HepG2 (cell line): ENCODE results near the gene SLC35F3. TPM values are rescaled to one million over a fixed set of nuclear protein-coding genes. Genes with fewer than 3 reads are reported as not detected.

Experiments
- ATAC-seq: fragments of 200-7000 bp; cut with Tn5 transposase; 3 replicates; pipeline ENCODE4 v1.9.1; 2020; ENCODE audit warnings: mild to moderate bottlenecking, moderate library complexity
- BruUV-seq: library from RNA; stranded (reverse); fragments of 400-500 nt; replicated peaks from 2 replicates; lab custom pipeline; 2021; lab: Mats Ljungman, UMichigan
- CTCF ChIA-PET: fragments of 300-600 bp; formaldehyde crosslinking; extraction: SDS; loops from one replicate; lab custom pipeline; 2021; ENCODE audit warnings: low total read pairs, inconsistent platforms, low intra/inter-chr PET ratio; lab: Yijun Ruan, JAX
- POLR2A ChIA-PET: fragments of 350-600 bp; sonication (Branson Sonifier 250); formaldehyde crosslinking; loops from one replicate; lab custom pipeline; 2020; ENCODE audit warnings: antibody characterized with exemption, inconsistent platforms; lab: Yijun Ruan, JAX
- DNase-seq: peaks from one replicate; pipeline ENCODE4 v3.0.0-alpha.2; 2015; ENCODE audit warnings: low spot score
- FAIRE-seq: peaks from 3 replicates; lab custom pipeline; 2011; peaks lifted over from hg19 to GRCh38; lab: Jason Lieb, UNC
- H2AFZ ChIP-seq: one replicate; pipeline ENCODE4 v1.6.1; 2011; ENCODE audit warnings: low read length, inconsistent platforms
- H3K27ac ChIP-seq: fragments of 300-600 bp; 3 replicates; pipeline ENCODE4 v1.8.0; 2011; ENCODE audit warnings: mixed run types, mild to moderate bottlenecking, mixed read lengths, low read length, inconsistent platforms; ENCODE audit not compliant: insufficient read depth; ENCODE audit errors: extremely low read length
- H3K27me3 ChIP-seq, 2 experiments: fragments of 200-600 bp in 1 of 2; 2 replicates in 1 of 2; 3 replicates in 1 of 2; pipeline versions ENCODE4 v1.6.0 to v1.8.0; 2011; ENCODE audit warnings: low read length in 2 of 2, mild to moderate bottlenecking in 2 of 2, moderate library complexity in 2 of 2, inconsistent platforms in 1 of 2; ENCODE audit not compliant: insufficient read depth in 2 of 2, control insufficient read depth in 1 of 2
- H3K36me3 ChIP-seq, 2 experiments: fragments of 200-600 bp in 1 of 2; replicated peaks in 1 of 2; 2 replicates in 1 of 2; 3 replicates in 1 of 2; pipeline versions ENCODE4 v1.5.1 to v1.8.0; 2011; ENCODE audit warnings: low read length in 2 of 2, inconsistent platforms in 1 of 2; ENCODE audit not compliant: insufficient read depth in 2 of 2, control insufficient read depth in 1 of 2
- H3K4me1 ChIP-seq: 2 replicates; pipeline ENCODE4 v1.5.1; 2012; ENCODE audit warnings: low read length, inconsistent platforms; ENCODE audit not compliant: insufficient read depth
- H3K4me2 ChIP-seq: 2 replicates; pipeline ENCODE4 v1.6.0; 2011; ENCODE audit warnings: low read depth, low read length, inconsistent platforms
- H3K4me3 ChIP-seq, 3 experiments: fragments of 200-600 bp in 1 of 3; sonication (generic), shearing (Covaris generic) in 1 of 3; replicated peaks in 1 of 3; 2 replicates each; pipeline ENCODE4 v1.5.1; 2011 to 2016; ENCODE audit warnings: low read length in 3 of 3, inconsistent platforms in 2 of 3, low read depth in 2 of 3, mild to moderate bottlenecking in 2 of 3, control low read depth in 1 of 3, mixed read lengths in 1 of 3; ENCODE audit not compliant: insufficient read depth in 1 of 3
- H3K79me2 ChIP-seq: one replicate; pipeline ENCODE4 v1.6.1; 2011; ENCODE audit warnings: low read length, inconsistent platforms; ENCODE audit not compliant: insufficient read depth
- H3K9ac ChIP-seq: 2 replicates; pipeline ENCODE4 v1.6.0; 2011; ENCODE audit warnings: mild to moderate bottlenecking, low read depth, low read length, inconsistent platforms; ENCODE audit not compliant: insufficient read depth
- H3K9me3 ChIP-seq: 2 replicates; pipeline ENCODE4 v1.5.1; 2012; ENCODE audit warnings: mild to moderate bottlenecking, low read length
- H4K20me1 ChIP-seq: 2 replicates; pipeline ENCODE4 v1.6.0; 2011; ENCODE audit warnings: inconsistent platforms, mild to moderate bottlenecking, low read length, moderate library complexity; ENCODE audit not compliant: insufficient read depth
- CBX2 ChIP-seq, 2 experiments: fragments of 200-600 bp in 1 of 2; sonication (generic); formaldehyde crosslinking in 1 of 2; IDR thresholded peaks; 2 replicates each; pipeline versions ENCODE4 v1.7.0 to v1.8.1; 2018 to 2022; ENCODE audit warnings: low read depth in 2 of 2, low read length in 1 of 2, mild to moderate bottlenecking in 1 of 2, missing genetic modification reagents in 1 of 2
- HDAC1 ChIP-seq: sonication (generic); formaldehyde crosslinking; IDR thresholded peaks from 2 replicates; pipeline ENCODE4 v1.5.1; 2020; ENCODE audit warnings: mild to moderate bottlenecking, missing genetic modification reagents
- NONO ChIP-seq, 2 experiments: fragments of 450-650 bp in 1 of 2; sonication (generic) in 1 of 2; formaldehyde crosslinking in 1 of 2; IDR thresholded peaks in 1 of 2; conservative IDR thresholded peaks in 1 of 2; 2 replicates each; pipeline versions ENCODE4 v1.6.1 to v1.8.0; 2017 to 2022; ENCODE audit warnings: mild to moderate bottlenecking in 1 of 2, missing genetic modification reagents in 1 of 2, moderate library complexity in 1 of 2
- ZNF260 ChIP-seq: sonication (generic); formaldehyde crosslinking; IDR thresholded peaks from 2 replicates; pipeline ENCODE4 v1.4.0; 2020; ENCODE audit warnings: missing genetic modification reagents, low read depth, mild to moderate bottlenecking, borderline replicate concordance
- ZNF556 ChIP-seq: sonication (generic); formaldehyde crosslinking; IDR thresholded peaks from 2 replicates; pipeline ENCODE4 v1.4.0; 2020; ENCODE audit warnings: mild to moderate bottlenecking, missing genetic modification reagents, borderline replicate concordance
- WGBS: methylation state at CpG from one replicate; pipeline ENCODE4 v1.1.6; 2017; ENCODE audit warnings: low lambda C conversion rate; 5-methylcytosine and 5-hydroxymethylcytosine counted together
- in situ Hi-C: cut with HindIII; loops from 2 replicates; pipeline ENCODE4 v1.10.0; 2017; ENCODE audit warnings: low pct_unique_long_range_greater_than_20kb; ENCODE audit not compliant: extremely low pct_ligation_motif_present
- intact Hi-C: fragments of 100-400 bp; cut with micrococcal nuclease; formaldehyde crosslinking; loops from one replicate; pipeline ENCODE4 v1.10.0; 2022; ENCODE audit not compliant: unreplicated experiment
- polyA plus RNA-seq, 8 experiments: library from polyadenylated mRNA; depleted of rRNA in 3 of 8; stranded (reverse) in 7 of 8; unstranded in 1 of 8; fragments of >200 nt; fragmentation: Illumina TruSeq in 4 of 8; extraction: Trizol in 4 of 8; gene quantifications; 2 replicates each; pipeline versions ENCODE4 v1.2.1 to v1.2.3, GENCODE V29; 2011 to 2016; ENCODE audit warnings: low read depth in 4 of 8, missing spikeins in 1 of 8, mixed read lengths in 1 of 8; ENCODE audit not compliant: insufficient read depth in 1 of 8
- total RNA-seq, 5 experiments: library from RNA; depleted of rRNA; stranded (reverse); fragments of >200 nt; fragmentation: Illumina TruSeq; extraction: Trizol; gene quantifications; 2 replicates each; pipeline ENCODE4 v1.2.3, GENCODE V29; 2016; ENCODE audit warnings: low read depth in 1 of 5
- TF ChIP-seq, protein P1 (sequence below): sonication (generic); formaldehyde crosslinking; IDR thresholded peaks from 2 replicates; pipeline ENCODE4 v1.4.0; 2020; ENCODE audit warnings: mild to moderate bottlenecking, missing genetic modification reagents

The SLC35F3 gene
- total and polyA plus RNA-seq, 2 of the 13 experiments (the other 11 are each of a cell fraction or from before 2014, with no cell fraction given) = not detected

DNA sequence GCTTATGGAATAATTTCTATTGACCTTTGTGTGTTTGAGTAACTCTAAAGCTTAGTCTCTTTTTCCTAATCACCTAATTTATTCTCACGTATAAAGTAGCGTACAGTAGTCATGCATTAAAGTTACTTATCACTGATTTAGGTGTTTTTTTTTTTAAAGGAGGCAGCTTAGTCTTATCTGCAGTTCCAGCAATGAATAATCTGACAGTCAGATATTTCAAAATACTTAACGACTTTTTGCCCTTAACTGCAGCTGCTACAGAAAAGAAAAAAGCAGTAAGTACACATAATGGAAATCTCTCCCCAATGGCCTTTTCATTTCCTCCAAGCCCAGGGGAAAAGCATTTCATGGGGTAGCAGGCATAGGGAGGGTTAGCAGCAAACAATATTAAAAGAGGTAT lies 54.6 kb downstream of the SLC35F3 start (continued):
- no peak for TF ChIP-seq CBX2 (IDR thresholded peaks at IDR 0.05; ENCODE audit: low read depth, low read length)
- TF ChIP-seq CBX2 (CRISPR knock-in tag; IDR thresholded peaks at IDR 0.05; ENCODE audit: low read depth) = no peak
- TF ChIP-seq HDAC1 (CRISPR knock-in tag) = no peak
- TF ChIP-seq NONO (IDR thresholded peaks at IDR 0.05) = no peak
- no peak for TF ChIP-seq NONO (CRISPR knock-in tag; conservative IDR thresholded peaks at IDR 0.05)

DNA sequence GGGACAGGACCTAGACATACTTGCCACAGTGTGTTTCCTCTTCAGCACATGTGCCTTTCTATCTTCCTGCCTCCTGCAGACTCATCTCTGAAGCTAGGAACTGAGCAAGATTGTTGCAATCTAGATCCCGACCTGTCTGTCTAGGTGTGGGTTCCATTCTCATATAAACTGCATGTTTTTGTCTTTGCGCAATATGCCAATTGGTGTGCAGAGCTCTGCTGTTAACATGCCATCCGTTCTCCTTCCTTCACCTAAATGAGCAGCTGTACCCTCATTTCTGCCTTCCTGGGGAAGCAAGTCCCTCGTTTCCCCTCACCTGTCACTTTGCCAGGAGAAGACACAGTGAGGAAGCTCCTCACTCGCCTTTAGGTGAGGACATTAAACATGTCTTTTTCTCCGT lies 55.5 kb downstream of the SLC35F3 start:
- Histone ChIP-seq H3K4me1 (no peaks in the 10 kb centered on the region), H3K79me2 (no peaks in the 10 kb centered on the region), H3K4me3 (no peak overlapping the region), H3K9me3 (0 out of 2 replicates have a peak, but pooled peaks cover 6% of the 10 kb centered on the region), H3K27me3 (no peaks in the 10 kb centered on the region), H3K27ac (no peak overlapping the region), H3K4me2 (no peak overlapping the region), H3K9ac (no peak overlapping the region), H4K20me1 (no peaks in the 10 kb centered on the region), H2AFZ (no peak overlapping the region), H3K36me3 (no peaks in the 10 kb centered on the region)
- DNase-seq = no peak
- no peak for FAIRE-seq
- no TSS peak for BruUV-seq
- intact Hi-C loops = no loop called here
- ChIA-PET POLR2A (no interaction called here), CTCF (no interaction called here)
- 24% methylated on average over 6 of the region's 6 CpGs for WGBS
- no peak for TF ChIP-seq ZNF260
- TF ChIP-seq, protein P1, sequence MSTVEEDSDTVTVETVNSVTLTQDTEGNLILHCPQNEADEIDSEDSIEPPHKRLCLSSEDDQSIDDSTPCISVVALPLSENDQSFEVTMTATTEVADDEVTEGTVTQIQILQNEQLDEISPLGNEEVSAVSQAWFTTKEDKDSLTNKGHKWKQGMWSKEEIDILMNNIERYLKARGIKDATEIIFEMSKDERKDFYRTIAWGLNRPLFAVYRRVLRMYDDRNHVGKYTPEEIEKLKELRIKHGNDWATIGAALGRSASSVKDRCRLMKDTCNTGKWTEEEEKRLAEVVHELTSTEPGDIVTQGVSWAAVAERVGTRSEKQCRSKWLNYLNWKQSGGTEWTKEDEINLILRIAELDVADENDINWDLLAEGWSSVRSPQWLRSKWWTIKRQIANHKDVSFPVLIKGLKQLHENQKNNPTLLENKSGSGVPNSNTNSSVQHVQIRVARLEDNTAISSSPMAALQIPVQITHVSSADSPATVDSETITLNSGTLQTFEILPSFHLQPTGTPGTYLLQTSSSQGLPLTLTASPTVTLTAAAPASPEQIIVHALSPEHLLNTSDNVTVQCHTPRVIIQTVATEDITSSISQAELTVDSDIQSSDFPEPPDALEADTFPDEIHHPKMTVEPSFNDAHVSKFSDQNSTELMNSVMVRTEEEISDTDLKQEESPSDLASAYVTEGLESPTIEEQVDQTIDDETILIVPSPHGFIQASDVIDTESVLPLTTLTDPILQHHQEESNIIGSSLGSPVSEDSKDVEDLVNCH (CRISPR knock-in tag) = no peak
- TF ChIP-seq ZNF556 = no peak
- no peak for ATAC-seq
- in situ Hi-C loops = no loop called here
